GM12878 (cell line): ENCODE data around the gene MEIKIN. TPM values are rescaled to one million over a fixed set of nuclear protein-coding genes. Genes with fewer than 3 reads are reported as not detected.

ENCODE experiments used
- ATAC-seq: fragments of 200-7000 bp; cut with Tn5 transposase; 3 replicates; pipeline ENCODE4 v1.9.1; 2020; ENCODE audit warnings: mild to moderate bottlenecking, moderate library complexity
- BruUV-seq: library from RNA; stranded (reverse); fragments of 400-500 nt; replicated peaks from 2 replicates; lab custom pipeline; 2021; lab: Mats Ljungman, UMichigan
- CTCF ChIA-PET: fragments of 300-600 bp; sonication (Branson Sonifier 250); formaldehyde crosslinking; extraction: SDS; loops from one replicate; lab custom pipeline; 2021; ENCODE audit warnings: inconsistent platforms; lab: Yijun Ruan, JAX
- POLR2A ChIA-PET: fragments of 350-600 bp; formaldehyde crosslinking; extraction: SDS; loops from one replicate; lab custom pipeline; 2021; ENCODE audit warnings: inconsistent platforms; lab: Charles Lee
- RAD21 ChIA-PET: fragments of 300-600 bp; sonication (Branson Sonifier 250); formaldehyde crosslinking; loops from one replicate; lab custom pipeline; 2023; ENCODE audit warnings: antibody characterized with exemption; ENCODE audit not compliant: unreplicated experiment; lab: Charles Lee
- SMC1A ChIA-PET: fragments of 300-600 bp; sonication (Branson Sonifier 250); formaldehyde crosslinking; loops from one replicate; lab custom pipeline; 2023; ENCODE audit not compliant: unreplicated experiment, uncharacterized antibody; lab: Charles Lee
- DNase-seq: peaks from one replicate; pipeline ENCODE4 v3.0.0-alpha.2; 2011; ENCODE audit warnings: low read depth, low spot score
- FAIRE-seq: peaks from 3 replicates; lab custom pipeline; 2011; peaks lifted over from hg19 to GRCh38; lab: Jason Lieb, UNC
- H2AFZ ChIP-seq: 2 replicates; pipeline ENCODE4 v1.6.0; 2011; ENCODE audit warnings: low read depth, low read length, control low read depth; ENCODE audit not compliant: control insufficient read depth
- H3K27ac ChIP-seq: 2 replicates; pipeline ENCODE4 v1.5.1; 2011; ENCODE audit warnings: control low read depth; ENCODE audit not compliant: control insufficient read depth, insufficient read depth
- H3K27me3 ChIP-seq, 2 experiments: replicated peaks in 1 of 2; 2 replicates each; pipeline versions ENCODE4 v1.6.0 to v1.6.1; 2011; ENCODE audit warnings: low read length in 1 of 2; ENCODE audit not compliant: control insufficient read depth in 2 of 2, insufficient read depth in 2 of 2
- H3K36me3 ChIP-seq, 2 experiments: 2 replicates each; pipeline ENCODE4 v1.5.1; 2011; ENCODE audit warnings: low read length in 1 of 2; ENCODE audit not compliant: control insufficient read depth in 2 of 2, insufficient read depth in 2 of 2
- H3K4me1 ChIP-seq: 2 replicates; pipeline ENCODE4 v1.6.1; 2011; ENCODE audit warnings: mild to moderate bottlenecking, low read length, moderate library complexity, mixed read lengths; ENCODE audit not compliant: control insufficient read depth, insufficient read depth
- H3K4me2 ChIP-seq: 2 replicates; pipeline ENCODE4 v1.6.0; 2011; ENCODE audit warnings: control low read depth; ENCODE audit not compliant: control insufficient read depth, insufficient read depth
- H3K4me3 ChIP-seq: fragments of 200-600 bp; sonication (generic); 2 replicates; pipeline ENCODE4 v1.5.1; 2016
- H3K79me2 ChIP-seq: 2 replicates; pipeline ENCODE4 v1.6.0; 2011; ENCODE audit warnings: low read length; ENCODE audit not compliant: control insufficient read depth, insufficient read depth
- H3K9ac ChIP-seq: 2 replicates; pipeline ENCODE4 v1.8.0; 2011; ENCODE audit warnings: low read length, control low read depth, mixed read lengths; ENCODE audit not compliant: control insufficient read depth, insufficient read depth
- H3K9me3 ChIP-seq: replicated peaks from 3 replicates; pipeline ENCODE4 v1.5.1; 2011; ENCODE audit warnings: mild to moderate bottlenecking, low read length; ENCODE audit not compliant: control insufficient read depth, insufficient read depth
- H4K20me1 ChIP-seq: 2 replicates; pipeline ENCODE4 v1.6.0; 2011; ENCODE audit not compliant: control insufficient read depth, insufficient read depth
- BCLAF1 ChIP-seq: fragments of 450-650 bp; IDR thresholded peaks from 2 replicates; pipeline ENCODE4 v1.6.1; 2017; ENCODE audit warnings: antibody characterized with exemption, mild to moderate bottlenecking, moderate library complexity
- DPF2 ChIP-seq: fragments of 450-650 bp; IDR thresholded peaks from 2 replicates; pipeline ENCODE4 v1.6.1; 2017; ENCODE audit warnings: mild to moderate bottlenecking
- ETV6 ChIP-seq, 2 experiments: fragments of 450-650 bp in 1 of 2; IDR thresholded peaks in 1 of 2; conservative IDR thresholded peaks in 1 of 2; 2 replicates each; pipeline ENCODE4 v1.6.1; 2014; ENCODE audit warnings: antibody characterized with exemption in 1 of 2, borderline replicate concordance in 1 of 2, low read depth in 1 of 2, mild to moderate bottlenecking in 1 of 2, moderate library complexity in 1 of 2
- GABPA ChIP-seq: IDR thresholded peaks from 2 replicates; pipeline ENCODE4 v1.6.1; 2014; ENCODE audit warnings: antibody characterized with exemption, low read depth, mild to moderate bottlenecking, inconsistent platforms
- IRF5 ChIP-seq: fragments of 450-650 bp; IDR thresholded peaks from 2 replicates; pipeline ENCODE4 v1.6.1; 2017; ENCODE audit warnings: borderline replicate concordance
- MAX ChIP-seq: IDR thresholded peaks from 2 replicates; pipeline ENCODE4 v1.6.1; 2012; ENCODE audit warnings: low read depth, low read length, improper control_type of control experiment
- MTA3 ChIP-seq: IDR thresholded peaks from 2 replicates; pipeline ENCODE4 v1.6.1; 2012; ENCODE audit warnings: low read length, inconsistent platforms, borderline replicate concordance
- NKRF ChIP-seq: fragments of 450-650 bp; conservative IDR thresholded peaks from 2 replicates; pipeline ENCODE4 v1.6.1; 2017; ENCODE audit warnings: mild to moderate bottlenecking, moderate library complexity
- PBX3 ChIP-seq: IDR thresholded peaks from 2 replicates; pipeline ENCODE4 v1.6.1; 2011; ENCODE audit warnings: mild to moderate bottlenecking, low read depth, low read length, moderate library complexity; ENCODE audit not compliant: insufficient replicate concordance
- RCOR1 ChIP-seq: conservative IDR thresholded peaks from 2 replicates; pipeline ENCODE4 v1.6.1; 2012; ENCODE audit warnings: low read depth, low read length, improper control_type of control experiment
- STAT3 ChIP-seq: IDR thresholded peaks from 2 replicates; pipeline ENCODE4 v1.6.1; 2011; ENCODE audit warnings: low read depth, low read length, improper control_type of control experiment
- ZZZ3 ChIP-seq: IDR thresholded peaks from 2 replicates; pipeline ENCODE4 v1.6.1; 2011; ENCODE audit warnings: low read depth; ENCODE audit not compliant: control insufficient read depth, insufficient read length
- WGBS: methylation state at CpG from one replicate; pipeline ENCODE4 v1.1.6; 2016; ENCODE audit warnings: low lambda C conversion rate; ENCODE audit not compliant: insufficient replicate concordance, insufficient coverage; ENCODE audit errors: missing lambda C conversion rate; 5-methylcytosine and 5-hydroxymethylcytosine counted together
- in situ Hi-C: fragments of 300-500 bp; cut with MboI; formaldehyde crosslinking; loops from 9 replicates; pipeline ENCODE4 v1.14.3; 2018; ENCODE audit warnings: mixed read lengths
- intact Hi-C: fragments of 100-400 bp; cut with micrococcal nuclease; formaldehyde crosslinking; loops from one replicate; pipeline ENCODE4 v1.14.2; 2022; ENCODE audit not compliant: unreplicated experiment
- polyA plus RNA-seq, 11 experiments: library from polyadenylated mRNA; depleted of rRNA in 4 of 11; unstranded in 6 of 11; stranded (reverse) in 5 of 11; fragments of >200 nt; fragmentation: Nextera tagmentation in 4 of 11; fragmentation: Illumina TruSeq in 1 of 11; extraction: Ambion mirVana in 4 of 11; extraction: Trizol in 1 of 11; gene quantifications; 1 replicate in 1 of 11; 2 replicates in 10 of 11; pipeline versions ENCODE4 v1.2.1 to v1.2.3, GENCODE V29; 2011 to 2016; ENCODE audit warnings: inconsistent platforms in 2 of 11, missing spikeins in 2 of 11, low read depth in 1 of 11
- total RNA-seq, 4 experiments: library from RNA; depleted of rRNA in 3 of 4; stranded (reverse); fragments of >200 nt in 3 of 4; fragmentation: Illumina TruSeq in 1 of 4; extraction: Trizol in 1 of 4; gene quantifications; 2 replicates each; pipeline versions ENCODE4 v1.2.1 to v1.2.3, GENCODE V29; 2013 to 2021

Gene MEIKIN
- total and polyA plus RNA-seq, 10 of the 15 experiments (the other 5 are each of a cell fraction or from before 2014, with no cell fraction given) = not detected

GRCh38 chr5:131814990-131815389 lies 130.5 kb downstream of the MEIKIN start:
- SMC1A ChIA-PET = no interaction called here
- no peak overlapping the region for H3K9ac ChIP-seq
- H3K27ac ChIP-seq = no peak overlapping the region
- POLR2A ChIA-PET = no interaction called here
- intact Hi-C loops (loop anchor here (5.0 kb wide), 1 partner anchor 228 kb away; no protein-coding TSS in a partner anchor), in situ Hi-C loops (loop anchor here (5.0 kb wide), 1 partner anchor 192 kb away; no protein-coding TSS in a partner anchor)
- H2AFZ ChIP-seq = no peak overlapping the region
- FAIRE-seq = no peak
- H3K79me2 ChIP-seq = no peaks in the 10 kb centered on the region
- no peaks in the 10 kb centered on the region for H4K20me1 ChIP-seq
- no peaks in the 10 kb centered on the region for H3K36me3 ChIP-seq
- CTCF ChIA-PET = no interaction called here
- no peak overlapping the region for H3K4me3 ChIP-seq
- DNase-seq = no peak
- no TSS peak for BruUV-seq
- no peaks in the 10 kb centered on the region for H3K27me3 ChIP-seq
- 17% methylated on average over 2 of the region's 2 CpGs for WGBS
- no peak for ATAC-seq
- H3K4me1 ChIP-seq = peaks cover 11% of the 10 kb centered on the region; the same call in 1 of the 2 replicates
- no peaks in the 10 kb centered on the region for H3K9me3 ChIP-seq
- no peak overlapping the region for H3K4me2 ChIP-seq
- RAD21 ChIA-PET = no interaction called here
- TF ChIP-seq NKRF = no peak
- no peak for TF ChIP-seq IRF5
- no peak for TF ChIP-seq BCLAF1
- TF ChIP-seq PBX3 = no peak
- no peak for TF ChIP-seq ETV6 (conservative IDR thresholded peaks at IDR 0.05 in 1 of 2, IDR thresholded peaks at IDR 0.05 in 1 of 2; ENCODE audit: borderline replicate concordance in 1 of 2, low read depth in 1 of 2)
- no peak for TF ChIP-seq MAX
- TF ChIP-seq GABPA = no peak
- no peak for TF ChIP-seq MTA3
- no peak for TF ChIP-seq RCOR1
- TF ChIP-seq STAT3 = no peak
- TF ChIP-seq DPF2 = no peak
- TF ChIP-seq ZZZ3 = no peak
